ENCODE measurements around the gene SNORC.
"Not testable (repeated sequence)": the region's sequence is repeated elsewhere in the genome, so short reads cannot be mapped to it uniquely, and the experiment has no call there.

SNORC gene

GRCh38 chr2:232898592-232899543 is 28.8 kb downstream of the SNORC start:
- DNase-seq, result peak; percentile 62

- DNase-seq, result no peak
These were observed 31.0 kb downstream of the SNORC start for GRCh38 chr2:232900811-232901735.

GRCh38 chr2:232901736-232902578 is 31.9 kb downstream of the SNORC start:
- DNase-seq, result peak; percentile 91

- DNase-seq, result no peak
These were observed 33.9 kb downstream of the SNORC start for GRCh38 chr2:232903989-232904388.

GRCh38 chr2:232906867-232907717 is 37.0 kb downstream of the SNORC start:
- DNase-seq, result not testable (repeated sequence)

- not testable (repeated sequence) for DNase-seq
These were observed 37.6 kb downstream of the SNORC start for GRCh38 chr2:232907718-232908085.

GRCh38 chr2:232908695-232909094 is 38.6 kb downstream of the SNORC start:
- DNase-seq, result no peak

GRCh38 chr2:232910376-232910775 is 40.3 kb downstream of the SNORC start:
- DNase-seq, result no peak

- DNase-seq, result no peak
These were observed 41.7 kb downstream of the SNORC start for GRCh38 chr2:232911712-232912277.

GRCh38 chr2:232913903-232914302 is 43.8 kb downstream of the SNORC start:
- no peak for DNase-seq

GRCh38 chr2:232919141-232919540 is 49.1 kb downstream of the SNORC start:
- DNase-seq, result no peak

- no peak for DNase-seq
These were observed 50.0 kb downstream of the SNORC start for GRCh38 chr2:232920055-232920454.

GRCh38 chr2:232920760-232921159 is 50.7 kb downstream of the SNORC start:
- DNase-seq, result no peak

- no peak for DNase-seq
These were observed 54.4 kb downstream of the SNORC start for GRCh38 chr2:232924433-232924832.

GRCh38 chr2:232925153-232925820 is 55.2 kb downstream of the SNORC start:
- DNase-seq, result no peak

GRCh38 chr2:232925821-232926156 is 55.7 kb downstream of the SNORC start:
- DNase-seq, result no peak

GRCh38 chr2:232926431-232926939 is 56.4 kb downstream of the SNORC start:
- no peak for DNase-seq

GRCh38 chr2:232927032-232927792 is 57.1 kb downstream of the SNORC start:
- no peak for DNase-seq

GRCh38 chr2:232927793-232928550 is 57.9 kb downstream of the SNORC start:
- no peak for DNase-seq

Measured in fibroblast of skin of right biceps (primary cell).